ENCODE measurements around the gene TRAF4. TPM values are rescaled to one million over a fixed set of nuclear protein-coding genes. Genes with fewer than 3 reads are reported as not detected.

TRAF4 gene
- total and polyA plus RNA-seq, 10 of the 15 experiments (the other 5 are each of a cell fraction or from before 2014, with no cell fraction given) = 3.7 to 197 (median 66.4) TPM

DNA sequence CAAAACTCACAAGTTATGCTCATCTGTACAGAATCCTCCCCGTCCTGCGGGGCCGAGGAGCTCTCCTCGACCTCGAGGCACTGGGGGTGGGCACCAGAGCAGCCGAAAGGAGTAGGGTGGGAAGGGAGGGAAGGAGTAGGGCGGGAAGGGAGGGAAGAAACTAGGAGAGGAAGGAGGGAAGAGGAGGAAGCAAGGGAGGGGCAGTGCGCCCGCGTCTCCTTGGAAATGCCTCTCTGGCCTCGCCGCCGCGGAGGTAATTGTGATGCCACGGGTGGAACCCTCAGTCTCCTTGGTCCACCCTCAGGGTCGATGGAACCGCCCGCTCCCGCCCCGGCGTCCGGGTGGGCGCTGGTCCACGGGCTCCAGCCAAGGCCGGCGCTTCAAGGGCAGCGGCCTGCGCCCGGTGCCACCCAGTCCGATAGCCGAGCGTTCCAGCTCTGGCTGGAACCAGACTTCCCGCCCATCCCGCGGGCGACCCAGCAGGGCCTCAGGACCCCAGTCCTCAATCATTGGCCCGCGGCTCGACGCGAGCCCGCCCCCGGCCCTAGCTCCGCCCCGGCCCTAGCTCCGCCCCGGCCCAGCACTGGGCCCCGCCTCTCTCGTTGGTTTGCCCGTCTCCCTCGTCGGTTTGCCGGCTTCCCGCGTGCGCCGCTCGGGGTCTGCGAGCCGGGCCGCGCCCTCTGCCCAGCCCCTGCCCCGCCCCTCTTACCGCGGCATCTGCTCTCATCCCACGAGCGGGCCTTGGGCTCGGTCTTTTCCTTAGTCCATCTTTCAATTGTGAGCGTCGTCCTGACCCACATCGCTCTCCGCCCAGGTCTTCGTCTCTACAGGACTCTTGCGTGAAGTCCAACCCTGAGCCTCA lies 32.7 kb upstream of the TRAF4 start (continued):
- TF ChIP-seq, protein P1, sequence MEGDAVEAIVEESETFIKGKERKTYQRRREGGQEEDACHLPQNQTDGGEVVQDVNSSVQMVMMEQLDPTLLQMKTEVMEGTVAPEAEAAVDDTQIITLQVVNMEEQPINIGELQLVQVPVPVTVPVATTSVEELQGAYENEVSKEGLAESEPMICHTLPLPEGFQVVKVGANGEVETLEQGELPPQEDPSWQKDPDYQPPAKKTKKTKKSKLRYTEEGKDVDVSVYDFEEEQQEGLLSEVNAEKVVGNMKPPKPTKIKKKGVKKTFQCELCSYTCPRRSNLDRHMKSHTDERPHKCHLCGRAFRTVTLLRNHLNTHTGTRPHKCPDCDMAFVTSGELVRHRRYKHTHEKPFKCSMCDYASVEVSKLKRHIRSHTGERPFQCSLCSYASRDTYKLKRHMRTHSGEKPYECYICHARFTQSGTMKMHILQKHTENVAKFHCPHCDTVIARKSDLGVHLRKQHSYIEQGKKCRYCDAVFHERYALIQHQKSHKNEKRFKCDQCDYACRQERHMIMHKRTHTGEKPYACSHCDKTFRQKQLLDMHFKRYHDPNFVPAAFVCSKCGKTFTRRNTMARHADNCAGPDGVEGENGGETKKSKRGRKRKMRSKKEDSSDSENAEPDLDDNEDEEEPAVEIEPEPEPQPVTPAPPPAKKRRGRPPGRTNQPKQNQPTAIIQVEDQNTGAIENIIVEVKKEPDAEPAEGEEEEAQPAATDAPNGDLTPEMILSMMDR (IDR thresholded peaks at IDR 0.05 in 2 of 3, conservative IDR thresholded peaks at IDR 0.05 in 1 of 3; ENCODE audit: control insufficient read depth in 2 of 3, extremely low read depth in 1 of 3, insufficient read depth in 1 of 3, low read depth in 3 of 3, low read length in 3 of 3) = no peak
- TF ChIP-seq ZNF217 (IDR thresholded peaks at IDR 0.05) = no peak
- peak in 1 of 2 experiments; percentile 62; a peak in 1 of 4 replicates for TF ChIP-seq BHLHE40 (IDR thresholded peaks at IDR 0.05; ENCODE audit: borderline replicate concordance in 1 of 2, low read depth in 2 of 2, low read length in 1 of 2)
- TF ChIP-seq SUZ12 (IDR thresholded peaks at IDR 0.05; ENCODE audit: unreplicated experiment) = no peak
- TF ChIP-seq, protein P2, sequence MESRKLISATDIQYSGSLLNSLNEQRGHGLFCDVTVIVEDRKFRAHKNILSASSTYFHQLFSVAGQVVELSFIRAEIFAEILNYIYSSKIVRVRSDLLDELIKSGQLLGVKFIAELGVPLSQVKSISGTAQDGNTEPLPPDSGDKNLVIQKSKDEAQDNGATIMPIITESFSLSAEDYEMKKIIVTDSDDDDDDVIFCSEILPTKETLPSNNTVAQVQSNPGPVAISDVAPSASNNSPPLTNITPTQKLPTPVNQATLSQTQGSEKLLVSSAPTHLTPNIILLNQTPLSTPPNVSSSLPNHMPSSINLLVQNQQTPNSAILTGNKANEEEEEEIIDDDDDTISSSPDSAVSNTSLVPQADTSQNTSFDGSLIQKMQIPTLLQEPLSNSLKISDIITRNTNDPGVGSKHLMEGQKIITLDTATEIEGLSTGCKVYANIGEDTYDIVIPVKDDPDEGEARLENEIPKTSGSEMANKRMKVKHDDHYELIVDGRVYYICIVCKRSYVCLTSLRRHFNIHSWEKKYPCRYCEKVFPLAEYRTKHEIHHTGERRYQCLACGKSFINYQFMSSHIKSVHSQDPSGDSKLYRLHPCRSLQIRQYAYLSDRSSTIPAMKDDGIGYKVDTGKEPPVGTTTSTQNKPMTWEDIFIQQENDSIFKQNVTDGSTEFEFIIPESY (IDR thresholded peaks at IDR 0.05) = no peak
- no peak for TF ChIP-seq ZSCAN29 (IDR thresholded peaks at IDR 0.05)
- no peak for TF ChIP-seq SMARCA5 (IDR thresholded peaks at IDR 0.05)
- no peak for TF ChIP-seq NR2C1 (IDR thresholded peaks at IDR 0.05)
- TF ChIP-seq, protein P3, sequence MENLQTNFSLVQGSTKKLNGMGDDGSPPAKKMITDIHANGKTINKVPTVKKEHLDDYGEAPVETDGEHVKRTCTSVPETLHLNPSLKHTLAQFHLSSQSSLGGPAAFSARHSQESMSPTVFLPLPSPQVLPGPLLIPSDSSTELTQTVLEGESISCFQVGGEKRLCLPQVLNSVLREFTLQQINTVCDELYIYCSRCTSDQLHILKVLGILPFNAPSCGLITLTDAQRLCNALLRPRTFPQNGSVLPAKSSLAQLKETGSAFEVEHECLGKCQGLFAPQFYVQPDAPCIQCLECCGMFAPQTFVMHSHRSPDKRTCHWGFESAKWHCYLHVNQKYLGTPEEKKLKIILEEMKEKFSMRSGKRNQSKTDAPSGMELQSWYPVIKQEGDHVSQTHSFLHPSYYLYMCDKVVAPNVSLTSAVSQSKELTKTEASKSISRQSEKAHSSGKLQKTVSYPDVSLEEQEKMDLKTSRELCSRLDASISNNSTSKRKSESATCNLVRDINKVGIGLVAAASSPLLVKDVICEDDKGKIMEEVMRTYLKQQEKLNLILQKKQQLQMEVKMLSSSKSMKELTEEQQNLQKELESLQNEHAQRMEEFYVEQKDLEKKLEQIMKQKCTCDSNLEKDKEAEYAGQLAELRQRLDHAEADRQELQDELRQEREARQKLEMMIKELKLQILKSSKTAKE (IDR thresholded peaks at IDR 0.05; ENCODE audit: low read depth, poor library complexity, severe bottlenecking) = no peak
- no peak for TF ChIP-seq NFYA (IDR thresholded peaks at IDR 0.05; ENCODE audit: borderline replicate concordance, low read depth, low read length)
- no peak for TF ChIP-seq RAD21 (IDR thresholded peaks at IDR 0.05; ENCODE audit: insufficient read depth, low read depth, low read length)
- TF ChIP-seq RB1 (IDR thresholded peaks at IDR 0.05; ENCODE audit: borderline replicate concordance) = peak; percentile 59; the same call in 1 of the 2 replicates
- TF ChIP-seq ZNF24 (IDR thresholded peaks at IDR 0.05) = no peak
- no peak for TF ChIP-seq RELA (IDR thresholded peaks at IDR 0.05; ENCODE audit: borderline replicate concordance, partially characterized antibody)
- peak; percentile 84 for TF ChIP-seq NFYB (IDR thresholded peaks at IDR 0.05; ENCODE audit: insufficient read depth, low read depth, low read length)
- no peak for TF ChIP-seq PAX5 (IDR thresholded peaks at IDR 0.05; ENCODE audit: borderline replicate concordance, low read depth, low read length)
- TF ChIP-seq SMAD5 (IDR thresholded peaks at IDR 0.05; ENCODE audit: low read depth) = no peak; the same call in 1 of the 2 replicates
- TF ChIP-seq, protein P4, sequence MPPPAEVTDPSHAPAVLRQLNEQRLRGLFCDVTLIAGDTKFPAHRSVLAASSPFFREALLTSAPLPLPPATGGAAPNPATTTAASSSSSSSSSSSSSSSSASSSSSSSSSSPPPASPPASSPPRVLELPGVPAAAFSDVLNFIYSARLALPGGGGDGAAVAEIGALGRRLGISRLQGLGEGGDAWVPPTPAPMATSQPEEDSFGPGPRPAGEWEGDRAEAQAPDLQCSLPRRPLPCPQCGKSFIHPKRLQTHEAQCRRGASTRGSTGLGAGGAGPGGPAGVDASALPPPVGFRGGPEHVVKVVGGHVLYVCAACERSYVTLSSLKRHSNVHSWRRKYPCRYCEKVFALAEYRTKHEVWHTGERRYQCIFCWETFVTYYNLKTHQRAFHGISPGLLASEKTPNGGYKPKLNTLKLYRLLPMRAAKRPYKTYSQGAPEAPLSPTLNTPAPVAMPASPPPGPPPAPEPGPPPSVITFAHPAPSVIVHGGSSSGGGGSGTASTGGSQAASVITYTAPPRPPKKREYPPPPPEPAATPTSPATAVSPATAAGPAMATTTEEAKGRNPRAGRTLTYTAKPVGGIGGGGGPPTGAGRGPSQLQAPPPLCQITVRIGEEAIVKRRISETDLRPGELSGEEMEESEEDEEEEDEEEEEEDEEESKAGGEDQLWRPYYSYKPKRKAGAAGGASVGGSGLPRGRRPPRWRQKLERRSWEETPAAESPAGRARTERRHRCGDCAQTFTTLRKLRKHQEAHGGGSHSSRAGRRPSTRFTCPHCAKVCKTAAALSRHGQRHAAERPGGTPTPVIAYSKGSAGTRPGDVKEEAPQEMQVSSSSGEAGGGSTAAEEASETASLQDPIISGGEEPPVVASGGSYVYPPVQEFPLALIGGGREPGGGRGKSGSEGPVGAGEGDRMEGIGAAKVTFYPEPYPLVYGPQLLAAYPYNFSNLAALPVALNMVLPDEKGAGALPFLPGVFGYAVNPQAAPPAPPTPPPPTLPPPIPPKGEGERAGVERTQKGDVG (CRISPR knock-in tag; IDR thresholded peaks at IDR 0.05) = no peak
- no peak for TF ChIP-seq CHD1 (IDR thresholded peaks at IDR 0.05; ENCODE audit: low read depth, low read length)
- TF ChIP-seq SUPT20H (IDR thresholded peaks at IDR 0.05; ENCODE audit: borderline replicate concordance, control insufficient read depth, low read depth, low read length) = no peak
